ENCODE results near the gene ATP2C2.

ATP2C2 gene, protein sequence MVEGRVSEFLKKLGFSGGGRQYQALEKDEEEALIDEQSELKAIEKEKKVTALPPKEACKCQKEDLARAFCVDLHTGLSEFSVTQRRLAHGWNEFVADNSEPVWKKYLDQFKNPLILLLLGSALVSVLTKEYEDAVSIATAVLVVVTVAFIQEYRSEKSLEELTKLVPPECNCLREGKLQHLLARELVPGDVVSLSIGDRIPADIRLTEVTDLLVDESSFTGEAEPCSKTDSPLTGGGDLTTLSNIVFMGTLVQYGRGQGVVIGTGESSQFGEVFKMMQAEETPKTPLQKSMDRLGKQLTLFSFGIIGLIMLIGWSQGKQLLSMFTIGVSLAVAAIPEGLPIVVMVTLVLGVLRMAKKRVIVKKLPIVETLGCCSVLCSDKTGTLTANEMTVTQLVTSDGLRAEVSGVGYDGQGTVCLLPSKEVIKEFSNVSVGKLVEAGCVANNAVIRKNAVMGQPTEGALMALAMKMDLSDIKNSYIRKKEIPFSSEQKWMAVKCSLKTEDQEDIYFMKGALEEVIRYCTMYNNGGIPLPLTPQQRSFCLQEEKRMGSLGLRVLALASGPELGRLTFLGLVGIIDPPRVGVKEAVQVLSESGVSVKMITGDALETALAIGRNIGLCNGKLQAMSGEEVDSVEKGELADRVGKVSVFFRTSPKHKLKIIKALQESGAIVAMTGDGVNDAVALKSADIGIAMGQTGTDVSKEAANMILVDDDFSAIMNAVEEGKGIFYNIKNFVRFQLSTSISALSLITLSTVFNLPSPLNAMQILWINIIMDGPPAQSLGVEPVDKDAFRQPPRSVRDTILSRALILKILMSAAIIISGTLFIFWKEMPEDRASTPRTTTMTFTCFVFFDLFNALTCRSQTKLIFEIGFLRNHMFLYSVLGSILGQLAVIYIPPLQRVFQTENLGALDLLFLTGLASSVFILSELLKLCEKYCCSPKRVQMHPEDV

DNA sequence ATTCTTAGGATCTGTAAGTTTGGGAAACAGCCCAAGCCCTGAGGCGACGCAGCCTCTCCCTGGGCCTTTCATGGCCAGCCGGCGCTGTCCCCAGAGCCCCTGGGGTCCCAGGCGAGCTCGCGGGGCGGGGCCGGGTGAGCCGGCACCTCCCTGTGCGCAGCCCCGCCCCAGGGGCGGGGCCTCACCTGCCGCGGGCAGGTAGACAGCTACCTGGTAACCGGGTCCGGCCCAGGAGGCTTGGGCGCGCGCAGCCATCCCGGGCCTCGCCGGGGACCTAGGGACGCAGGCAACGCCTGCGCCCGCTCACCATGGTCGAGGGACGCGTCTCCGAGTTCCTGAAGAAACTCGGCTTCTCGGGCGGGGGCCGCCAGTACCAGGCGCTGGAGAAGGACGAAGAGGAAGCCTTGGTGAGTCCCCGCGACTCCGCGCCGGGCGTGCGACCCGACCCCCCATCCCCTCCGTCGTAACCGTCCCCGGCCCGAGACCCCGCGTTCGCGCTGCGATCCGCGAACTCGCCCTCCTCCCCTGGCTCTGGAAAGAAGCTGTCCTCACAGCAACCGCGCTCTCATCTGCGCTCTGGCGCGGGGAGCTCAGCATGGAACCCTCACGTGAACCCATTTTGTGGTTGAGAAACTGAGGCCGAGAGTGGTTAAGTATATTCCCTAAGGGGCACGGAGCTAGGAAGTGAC, at the start of gene ATP2C2:
ATP2C2 (plus strand) TSS at position 231 of the 689 bp plus-strand sequence; CDS start at position 309, 78 bp downstream.
- DNase-seq (ENCODE audit: low spot score in 2 of 2) = no peak
- H3K27me3 Mint-ChIP-seq = peaks cover 30% of the 10 kb centered on the region
- no peak within 1 kb of the TSS for H3K27ac Mint-ChIP-seq
- no peaks in the 10 kb centered on the region for H3K36me3 Mint-ChIP-seq
- ATAC-seq (ENCODE audit: low read depth) = no peak
- no peaks in the 10 kb centered on the region for H3K4me1 Mint-ChIP-seq
- H3K4me3 Mint-ChIP-seq = no peak within 1 kb of the TSS
- H3K9me3 Mint-ChIP-seq = no peaks in the 10 kb centered on the region

DNA sequence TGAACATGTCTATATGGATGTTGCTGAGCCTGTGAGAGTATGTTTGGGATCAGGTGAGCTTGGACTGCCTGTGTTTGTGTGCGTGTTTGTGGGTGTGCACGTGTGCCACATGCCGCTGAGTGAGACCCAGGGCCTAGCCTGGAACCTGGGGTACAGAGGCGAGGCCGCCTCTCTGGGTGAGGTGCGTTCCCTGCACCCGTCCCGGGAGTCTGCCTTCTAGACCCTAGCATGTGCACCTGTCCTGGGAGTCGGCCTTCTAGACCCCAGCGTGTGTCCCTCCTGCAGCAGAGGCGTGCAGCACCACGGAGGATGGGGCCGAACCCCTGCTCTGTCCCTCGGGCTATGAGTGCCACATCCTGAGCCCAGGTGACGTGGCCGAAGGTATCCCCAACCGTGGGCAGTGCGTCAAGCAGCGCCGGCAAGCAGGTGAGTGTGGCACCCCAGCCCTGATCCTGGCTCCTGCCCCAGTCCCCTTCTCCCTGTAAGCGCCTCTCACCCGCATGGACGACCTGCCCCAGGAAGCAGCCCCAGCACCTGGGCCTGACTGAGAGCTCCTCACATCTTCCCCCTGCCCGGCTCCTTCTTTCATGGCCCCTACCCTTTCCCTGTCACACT, 49.1 kb upstream of the ATP2C2 start:
- no peak overlapping the region for H3K4me3 Mint-ChIP-seq
- peaks cover 7% of the 10 kb centered on the region for H3K9me3 Mint-ChIP-seq
- no peak for ATAC-seq (ENCODE audit: low read depth)
- no peak for DNase-seq (ENCODE audit: low spot score in 2 of 2)
- peaks cover 1% of the 10 kb centered on the region for H3K36me3 Mint-ChIP-seq
- H3K27me3 Mint-ChIP-seq = peaks cover 10% of the 10 kb centered on the region
- H3K4me1 Mint-ChIP-seq = no peaks in the 10 kb centered on the region
- no peak overlapping the region for H3K27ac Mint-ChIP-seq

DNA sequence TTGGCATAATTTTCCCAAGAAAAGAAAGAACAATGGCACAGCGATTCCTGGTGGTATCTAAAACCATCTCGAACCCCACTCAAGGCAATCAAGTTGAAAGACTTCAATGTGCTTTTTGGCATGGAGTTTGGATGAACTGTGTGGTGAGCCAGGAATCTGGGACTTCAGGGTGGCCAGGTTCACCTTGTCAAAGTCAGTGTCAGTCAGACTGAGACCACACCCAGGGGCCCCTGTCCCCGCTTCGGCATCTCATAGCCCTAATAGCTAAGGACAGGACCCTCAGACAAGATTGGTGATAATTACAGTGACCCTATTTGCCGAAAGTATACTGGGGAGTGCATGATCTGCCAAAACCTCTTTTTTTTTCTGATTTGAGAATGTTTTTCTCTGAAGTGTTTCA, 47.8 kb upstream of the ATP2C2 start:
- peaks cover 6% of the 10 kb centered on the region for H3K27me3 Mint-ChIP-seq
- DNase-seq (ENCODE audit: low spot score in 2 of 2) = no peak
- peaks cover 1% of the 10 kb centered on the region for H3K36me3 Mint-ChIP-seq
- no peak for ATAC-seq (ENCODE audit: low read depth)
- no peaks in the 10 kb centered on the region for H3K4me1 Mint-ChIP-seq
- H3K27ac Mint-ChIP-seq = no peak overlapping the region
- no peak overlapping the region for H3K4me3 Mint-ChIP-seq
- H3K9me3 Mint-ChIP-seq = peaks cover 7% of the 10 kb centered on the region

DNA sequence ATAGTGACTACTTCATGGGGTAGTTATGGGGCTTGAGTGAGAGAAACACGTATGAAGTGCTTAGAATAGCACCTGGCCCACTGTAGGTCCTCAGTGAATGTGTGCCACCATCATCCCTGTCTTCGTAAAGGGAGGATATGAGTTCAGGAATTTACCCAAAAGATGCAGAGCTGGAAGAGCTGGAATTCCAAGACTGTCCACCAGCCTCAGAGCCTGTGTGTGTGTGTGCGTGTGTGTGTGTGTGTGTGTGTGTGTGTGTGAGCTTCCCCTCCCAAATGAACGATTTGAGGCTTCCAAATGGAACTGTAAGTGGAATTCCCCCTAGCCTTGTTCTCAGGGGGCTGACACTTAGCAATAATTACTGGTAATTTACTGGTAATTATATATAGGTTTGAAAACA, 46.4 kb upstream of the ATP2C2 start:
- Mint-ChIP-seq H3K27ac (no peak overlapping the region), H3K4me3 (no peak overlapping the region), H3K9me3 (peaks cover 7% of the 10 kb centered on the region), H3K36me3 (no peaks in the 10 kb centered on the region), H3K4me1 (no peaks in the 10 kb centered on the region), H3K27me3 (peaks cover 4% of the 10 kb centered on the region)
- no peak for DNase-seq (ENCODE audit: low spot score in 2 of 2)
- no peak for ATAC-seq (ENCODE audit: low read depth)

DNA sequence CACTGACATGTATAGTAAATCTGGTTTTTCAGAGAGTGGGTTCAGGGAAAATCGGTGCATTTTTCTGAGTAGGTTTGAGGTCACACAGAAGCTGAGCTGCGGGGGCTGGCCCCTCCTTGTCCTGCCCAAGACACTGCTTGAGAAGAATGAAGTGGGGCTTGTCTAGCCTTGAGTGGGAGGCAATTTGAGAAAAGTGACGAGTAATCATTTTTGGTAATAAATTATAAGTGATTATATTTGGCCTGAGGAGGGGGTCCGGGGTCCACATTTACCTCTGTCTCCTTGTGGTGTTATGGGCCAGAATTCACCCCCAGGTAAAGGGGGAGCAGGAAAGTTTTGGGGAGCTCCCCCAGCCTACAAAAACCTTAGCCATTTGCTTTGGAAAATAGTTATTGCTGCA, 45.6 kb upstream of the ATP2C2 start:
- Mint-ChIP-seq H3K36me3 (no peaks in the 10 kb centered on the region), H3K4me3 (no peak overlapping the region), H3K4me1 (no peaks in the 10 kb centered on the region), H3K27ac (no peak overlapping the region), H3K27me3 (peaks cover 6% of the 10 kb centered on the region), H3K9me3 (peaks cover 5% of the 10 kb centered on the region)
- ATAC-seq (ENCODE audit: low read depth) = no peak
- no peak for DNase-seq (ENCODE audit: low spot score in 2 of 2)

DNA sequence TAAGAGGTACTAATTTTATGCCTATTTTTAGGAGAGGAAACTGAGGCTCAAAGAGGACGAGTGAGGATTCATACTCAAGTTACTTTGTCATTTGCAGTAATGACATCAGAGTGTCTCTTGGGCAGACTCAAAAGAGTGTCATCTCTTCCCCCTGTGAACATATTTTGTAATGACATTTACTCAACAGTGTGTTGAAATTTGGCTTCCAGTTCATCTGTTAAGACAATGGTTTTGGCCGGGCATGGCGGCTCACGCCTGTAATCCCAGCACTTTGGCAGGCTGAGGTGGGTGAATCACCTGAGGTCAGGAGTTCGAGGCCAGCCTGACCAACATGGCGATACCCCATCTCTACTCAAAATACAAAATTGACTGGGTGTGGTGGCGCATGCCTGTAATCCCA, 44.7 kb upstream of the ATP2C2 start:
- ATAC-seq (ENCODE audit: low read depth) = no peak

DNA sequence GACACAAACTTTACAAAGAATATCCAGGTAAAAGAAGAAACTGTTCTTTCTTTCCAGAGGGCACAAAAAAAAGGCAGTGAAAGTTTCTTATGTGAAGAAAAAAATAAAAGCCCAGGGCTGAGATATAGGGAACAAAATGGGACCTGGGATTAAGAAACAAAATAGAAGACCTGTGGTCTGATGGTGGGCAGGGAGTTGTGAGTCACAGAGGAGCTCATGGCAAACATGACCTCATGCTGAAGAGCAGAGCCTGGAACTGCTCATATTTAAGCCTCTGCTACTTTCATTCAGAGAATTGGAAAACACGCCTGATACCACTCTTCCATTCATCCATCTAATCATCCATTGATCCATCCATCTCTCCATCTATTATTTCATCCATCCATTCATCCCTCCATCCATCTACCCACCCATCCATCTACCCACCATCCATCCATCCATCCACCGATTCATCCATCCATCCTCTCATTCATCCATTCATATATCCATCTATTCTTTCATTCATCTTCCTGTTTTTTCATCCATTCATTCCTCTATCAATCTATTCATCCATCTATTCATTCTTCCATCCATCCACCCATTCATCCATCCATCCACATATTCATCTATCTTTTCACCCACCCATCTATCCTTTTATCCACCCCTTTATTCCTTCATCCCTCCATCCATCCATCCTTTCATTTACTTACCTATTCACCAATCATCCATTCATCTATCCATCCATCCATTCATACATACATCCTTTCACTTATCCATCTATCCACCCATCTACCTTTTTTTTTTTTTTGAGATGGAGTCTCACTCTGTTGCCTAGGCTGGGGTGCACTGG, 43.7 kb upstream of the ATP2C2 start:
- no peak overlapping the region for H3K27ac Mint-ChIP-seq
- no peak overlapping the region for H3K4me3 Mint-ChIP-seq
- no peaks in the 10 kb centered on the region for H3K4me1 Mint-ChIP-seq
- no peaks in the 10 kb centered on the region for H3K9me3 Mint-ChIP-seq
- peaks cover 4% of the 10 kb centered on the region for H3K27me3 Mint-ChIP-seq
- ATAC-seq (ENCODE audit: low read depth) = no peak
- H3K36me3 Mint-ChIP-seq = no peaks in the 10 kb centered on the region
- DNase-seq (ENCODE audit: low spot score in 2 of 2) = no peak

More for the DNA sequence above, 44.7 kb upstream of the ATP2C2 start:
- Mint-ChIP-seq H3K36me3 (no peaks in the 10 kb centered on the region), H3K4me1 (no peaks in the 10 kb centered on the region), H3K4me3 (no peak overlapping the region), H3K27ac (no peak overlapping the region), H3K27me3 (peaks cover 8% of the 10 kb centered on the region), H3K9me3 (peaks cover 4% of the 10 kb centered on the region)
- DNase-seq (ENCODE audit: low spot score in 2 of 2) = no peak

DNA sequence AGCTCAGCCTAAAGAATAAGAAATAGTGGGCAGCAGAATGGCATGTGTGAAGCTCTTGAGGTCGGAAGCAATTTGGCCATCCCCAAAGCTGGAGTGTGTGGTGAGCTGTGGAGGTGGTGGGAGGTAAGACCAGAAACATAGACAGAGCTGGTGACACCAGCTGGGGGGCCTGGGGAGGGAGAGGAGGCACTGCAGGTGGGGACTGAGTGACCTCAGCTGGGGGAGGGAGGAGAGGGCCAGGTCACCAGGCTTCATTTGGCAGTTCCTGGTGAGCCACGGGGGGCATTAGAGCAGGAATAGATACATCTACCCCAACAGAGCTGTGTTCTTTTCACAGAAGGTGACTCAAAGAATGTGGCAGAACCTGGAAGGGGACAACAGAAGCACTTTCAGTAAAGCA, 41.8 kb upstream of the ATP2C2 start:
- no peak overlapping the region for H3K4me3 Mint-ChIP-seq
- no peak overlapping the region for H3K27ac Mint-ChIP-seq
- H3K27me3 Mint-ChIP-seq = peaks cover 8% of the 10 kb centered on the region
- ATAC-seq (ENCODE audit: low read depth) (no peak), DNase-seq (ENCODE audit: low spot score in 2 of 2) (no peak)
- H3K4me1 Mint-ChIP-seq = no peaks in the 10 kb centered on the region
- H3K9me3 Mint-ChIP-seq = no peaks in the 10 kb centered on the region
- H3K36me3 Mint-ChIP-seq = no peaks in the 10 kb centered on the region

DNA sequence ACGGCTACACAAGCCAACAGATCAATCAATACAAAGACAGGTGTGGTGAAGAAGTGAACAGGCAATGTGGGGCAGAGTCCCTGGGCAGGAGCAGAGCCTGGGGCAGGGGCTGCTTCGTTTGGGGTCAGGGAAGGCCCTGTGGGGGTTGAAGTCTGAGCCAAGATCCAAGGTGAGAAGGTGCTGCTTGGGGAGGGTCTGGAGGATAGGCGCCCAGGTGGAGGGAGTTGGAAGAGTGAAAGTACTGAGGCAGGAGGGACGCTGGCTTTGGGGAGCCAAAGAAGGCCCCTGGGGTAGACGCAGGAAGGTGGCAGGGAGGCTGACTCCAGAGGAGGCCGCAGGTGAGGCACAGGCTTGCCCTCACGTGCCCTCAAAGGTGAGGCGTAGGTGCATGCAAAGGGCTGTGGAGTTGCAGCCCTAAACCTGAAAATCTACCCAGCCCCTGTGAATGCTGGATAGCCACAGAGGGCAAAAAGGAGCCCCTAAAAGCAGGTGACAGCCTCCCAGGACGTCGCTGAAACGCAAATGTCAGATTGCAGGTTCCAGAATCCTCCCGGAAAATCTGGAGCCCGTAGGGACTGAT, 40.3 kb upstream of the ATP2C2 start:
- ATAC-seq (ENCODE audit: low read depth) (no peak), DNase-seq (ENCODE audit: low spot score in 2 of 2) (no peak)
- H3K36me3 Mint-ChIP-seq = no peaks in the 10 kb centered on the region
- H3K9me3 Mint-ChIP-seq = no peaks in the 10 kb centered on the region
- no peak overlapping the region for H3K4me3 Mint-ChIP-seq
- peaks cover 12% of the 10 kb centered on the region for H3K27me3 Mint-ChIP-seq
- H3K27ac Mint-ChIP-seq = no peak overlapping the region
- H3K4me1 Mint-ChIP-seq = no peaks in the 10 kb centered on the region

DNA sequence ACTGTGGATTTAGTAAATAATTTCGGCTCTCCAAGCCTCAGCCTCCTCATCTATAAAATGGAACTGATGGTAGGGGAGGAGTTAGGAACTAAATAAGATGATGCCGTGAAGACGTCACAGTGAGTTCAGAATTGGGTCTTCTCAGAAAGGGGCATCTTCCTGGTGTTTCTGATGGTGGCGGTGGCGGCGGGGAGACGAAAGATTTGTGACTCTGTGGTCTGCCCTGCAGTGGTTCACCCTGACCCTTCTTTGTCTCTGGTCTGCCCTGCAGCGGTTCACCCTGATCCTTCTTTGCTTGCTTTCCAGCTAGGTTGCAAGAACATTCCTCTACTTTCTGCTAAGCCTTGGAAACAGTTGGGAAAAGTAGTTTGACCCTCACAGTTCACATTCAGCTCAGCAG, 39.3 kb upstream of the ATP2C2 start:
- Mint-ChIP-seq H3K9me3 (no peaks in the 10 kb centered on the region), H3K36me3 (no peaks in the 10 kb centered on the region), H3K27ac (no peak overlapping the region), H3K4me1 (no peaks in the 10 kb centered on the region), H3K27me3 (peaks cover 12% of the 10 kb centered on the region), H3K4me3 (no peak overlapping the region)
- no peak for ATAC-seq (ENCODE audit: low read depth)
- no peak for DNase-seq (ENCODE audit: low spot score in 2 of 2)

DNA sequence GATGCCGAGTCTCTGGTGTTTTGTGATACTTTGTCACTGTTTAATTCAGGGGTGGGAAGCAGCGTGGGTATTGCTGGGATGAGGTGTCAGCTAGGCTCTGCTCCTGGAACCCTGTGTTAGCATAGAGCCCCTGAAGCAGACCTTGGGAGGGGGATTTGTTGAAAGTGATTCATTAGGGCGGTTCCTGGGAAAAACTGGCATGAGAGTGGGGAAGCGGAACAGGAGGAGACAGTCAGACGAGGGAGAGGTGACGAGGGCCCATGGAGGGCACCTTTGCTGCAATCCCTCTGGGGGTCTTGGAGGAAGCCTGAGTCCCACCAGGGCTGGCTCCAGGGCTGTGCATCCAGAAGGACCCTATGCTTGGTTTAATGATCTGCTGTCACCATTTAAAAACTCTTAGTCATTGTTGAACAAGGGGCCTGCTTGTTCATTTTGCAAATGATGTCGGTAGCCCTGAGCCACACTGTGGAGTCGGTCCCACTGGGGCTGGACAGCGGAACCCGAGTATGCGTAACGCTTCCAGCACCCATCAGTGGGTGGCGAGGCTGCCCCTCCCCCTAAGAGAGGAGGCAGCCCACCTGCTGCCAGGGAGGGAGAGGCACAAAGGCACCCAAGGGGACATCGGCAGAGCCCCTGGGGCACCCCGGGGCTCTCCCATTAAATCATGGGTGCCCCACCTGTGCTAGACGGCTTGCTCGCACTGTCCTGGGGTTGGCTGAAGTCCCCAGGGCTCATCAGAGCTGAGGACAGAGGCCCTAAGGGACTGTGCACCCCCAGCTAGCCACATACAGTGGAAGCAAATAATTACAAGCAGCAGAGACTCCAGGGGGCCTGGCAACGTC, 38.3 kb upstream of the ATP2C2 start:
- Mint-ChIP-seq H3K36me3 (no peaks in the 10 kb centered on the region), H3K9me3 (no peaks in the 10 kb centered on the region), H3K27ac (no peak overlapping the region), H3K27me3 (peaks cover 12% of the 10 kb centered on the region), H3K4me1 (no peaks in the 10 kb centered on the region), H3K4me3 (no peak overlapping the region)
- DNase-seq (ENCODE audit: low spot score in 2 of 2) (no peak), ATAC-seq (ENCODE audit: low read depth) (no peak)

DNA sequence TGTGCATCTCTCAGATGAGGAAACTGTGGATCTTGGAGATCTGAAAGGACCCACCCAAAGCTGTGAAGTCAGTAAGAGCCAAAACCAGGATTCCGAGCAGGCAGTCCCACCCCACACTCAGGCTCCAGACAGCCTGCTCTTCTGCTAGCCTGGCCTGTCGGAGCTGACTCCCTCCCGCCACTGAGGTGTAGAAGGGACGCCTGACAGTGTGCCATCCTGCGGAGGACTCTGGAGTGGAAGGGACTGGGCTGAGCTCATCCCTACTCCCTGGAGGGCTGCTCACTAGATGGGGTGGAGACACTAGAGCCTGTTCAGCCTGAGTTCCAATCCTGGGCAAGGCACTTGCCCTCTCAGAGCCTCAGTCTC, 37.7 kb upstream of the ATP2C2 start:
- H3K27me3 Mint-ChIP-seq = peaks cover 12% of the 10 kb centered on the region
- ATAC-seq (ENCODE audit: low read depth) (no peak), DNase-seq (ENCODE audit: low spot score in 2 of 2) (no peak)
- H3K36me3 Mint-ChIP-seq = no peaks in the 10 kb centered on the region
- H3K9me3 Mint-ChIP-seq = peaks cover 4% of the 10 kb centered on the region
- no peak overlapping the region for H3K4me3 Mint-ChIP-seq
- no peaks in the 10 kb centered on the region for H3K4me1 Mint-ChIP-seq
- H3K27ac Mint-ChIP-seq = no peak overlapping the region
